CD14-positive monocyte (primary cell): Measurements from ENCODE around the gene TRPM5. TPM values are rescaled to one million over a fixed set of nuclear protein-coding genes. Genes with fewer than 3 reads are reported as not detected.

Experiments used
- DNase-seq, 3 donors: peaks; one replicate each; pipeline ENCODE4 v3.0.0-alpha.2; 2011 to 2022
- H2AFZ ChIP-seq: 2 replicates; pipeline ENCODE4 v1.6.0; 2012; ENCODE audit warnings: mild to moderate bottlenecking, low read depth, low read length, inconsistent platforms; ENCODE audit not compliant: insufficient read depth, poor library complexity, severe bottlenecking
- H3K27ac ChIP-seq, 2 donors: 1 replicate in 1 of 2; 2 replicates in 1 of 2; pipeline ENCODE4 v1.5.1; 2012 to 2013; ENCODE audit warnings: low read length in 2 of 2, control low read depth in 1 of 2, inconsistent platforms in 1 of 2, low read depth in 1 of 2, mild to moderate bottlenecking in 1 of 2
- H3K27me3 ChIP-seq, 2 donors: one replicate each; pipeline versions ENCODE4 v1.6.0 to v1.6.1; 2011 to 2013; ENCODE audit warnings: low read length in 2 of 2; ENCODE audit not compliant: control insufficient read depth in 2 of 2, insufficient read depth in 2 of 2
- H3K36me3 ChIP-seq, 2 donors: replicated peaks in 1 of 2; 1 replicate in 1 of 2; 2 replicates in 1 of 2; pipeline versions ENCODE4 v1.5.1 to v1.6.1; 2012 to 2013; ENCODE audit warnings: low read length in 2 of 2, control low read depth in 1 of 2, inconsistent platforms in 1 of 2, mild to moderate bottlenecking in 1 of 2; ENCODE audit not compliant: insufficient read depth in 2 of 2, control insufficient read depth in 1 of 2
- H3K4me1 ChIP-seq, 2 donors: 1 replicate in 1 of 2; 2 replicates in 1 of 2; pipeline versions ENCODE4 v1.5.1 to v1.6.1; 2012 to 2013; ENCODE audit warnings: low read length in 2 of 2, control low read depth in 1 of 2, inconsistent platforms in 1 of 2, mild to moderate bottlenecking in 1 of 2, moderate library complexity in 1 of 2; ENCODE audit not compliant: insufficient read depth in 2 of 2, control insufficient read depth in 1 of 2
- H3K4me2 ChIP-seq: replicated peaks from 2 replicates; pipeline ENCODE3; 2012; ENCODE audit warnings: low read length, moderate library complexity, mild to moderate bottlenecking; ENCODE audit not compliant: poor library complexity, severe bottlenecking; ENCODE audit errors: extremely low read depth
- H3K4me3 ChIP-seq, 3 experiments: fragments of 200-600 bp in 1 of 3; sonication (generic) in 1 of 3; replicated peaks in 1 of 3; 1 replicate in 2 of 3; 2 replicates in 1 of 3; pipeline ENCODE4 v1.5.1; 2011 to 2013; ENCODE audit warnings: low read length in 3 of 3, mild to moderate bottlenecking in 3 of 3, control low read depth in 2 of 3, low read depth in 2 of 3, inconsistent platforms in 1 of 3, moderate library complexity in 1 of 3
- H3K79me2 ChIP-seq: 2 replicates; pipeline ENCODE4 v1.6.0; 2012; ENCODE audit warnings: mild to moderate bottlenecking, control low read depth, inconsistent platforms, low read length, moderate library complexity; ENCODE audit not compliant: insufficient read depth
- H3K9ac ChIP-seq: 2 replicates; pipeline ENCODE4 v1.6.0; 2017; ENCODE audit warnings: low read length, mild to moderate bottlenecking; ENCODE audit not compliant: insufficient read depth, poor library complexity, severe bottlenecking
- H3K9me3 ChIP-seq, 2 donors: replicated peaks in 1 of 2; 1 replicate in 1 of 2; 2 replicates in 1 of 2; pipeline versions ENCODE4 v1.5.1 to v1.6.1; 2012 to 2013; ENCODE audit warnings: low read length in 2 of 2, control low read depth in 1 of 2; ENCODE audit not compliant: control insufficient read depth in 1 of 2, insufficient read depth in 1 of 2
- H4K20me1 ChIP-seq: 2 replicates; pipeline ENCODE4 v1.6.0; 2012; ENCODE audit warnings: mild to moderate bottlenecking, low read length, control low read depth, moderate library complexity; ENCODE audit not compliant: insufficient read depth
- H3K27ac Mint-ChIP-seq, 7 donors: one replicate each; pipeline ENCODE4 v1.8.0; 2020; ENCODE audit warnings: mild to moderate bottlenecking in 7 of 7, mixed read lengths in 7 of 7, moderate library complexity in 6 of 7, inconsistent platforms in 2 of 7
- H3K27me3 Mint-ChIP-seq, 3 donors: one replicate each; pipeline ENCODE4 v1.8.0; 2021 to 2022; ENCODE audit warnings: low read depth in 3 of 3, mild to moderate bottlenecking in 3 of 3, mixed read lengths in 3 of 3, moderate library complexity in 3 of 3, inconsistent platforms in 1 of 3
- H3K36me3 Mint-ChIP-seq, 2 donors: one replicate each; pipeline ENCODE4 v1.8.0; 2020; ENCODE audit warnings: mixed read lengths in 2 of 2, inconsistent platforms in 1 of 2, mild to moderate bottlenecking in 1 of 2
- H3K4me1 Mint-ChIP-seq: one replicate; pipeline ENCODE4 v1.8.0; 2020; ENCODE audit warnings: mild to moderate bottlenecking, mixed read lengths
- H3K4me3 Mint-ChIP-seq, 2 donors: one replicate each; pipeline ENCODE4 v1.8.0; 2020; ENCODE audit warnings: mild to moderate bottlenecking in 2 of 2, mixed read lengths in 2 of 2, moderate library complexity in 1 of 2
- H3K9me3 Mint-ChIP-seq, 7 donors: one replicate each; pipeline ENCODE4 v1.8.0; 2020 to 2022; ENCODE audit warnings: mixed read lengths in 7 of 7, mild to moderate bottlenecking in 6 of 7, moderate library complexity in 6 of 7, inconsistent platforms in 2 of 7
- CTCF ChIP-seq: fragments of 200-600 bp; IDR thresholded peaks from one replicate; pipeline ENCODE4 v1.8.0; 2022; ENCODE audit warnings: antibody characterized with exemption, mild to moderate bottlenecking
- WGBS: methylation state at CpG from one replicate; pipeline ENCODE4 v1.1.5; 2013; ENCODE audit warnings: missing lambda C conversion rate; ENCODE audit not compliant: insufficient coverage; 5-methylcytosine and 5-hydroxymethylcytosine counted together
- intact Hi-C, 2 donors: fragments of 100-400 bp; cut with micrococcal nuclease; formaldehyde crosslinking; loops; one replicate each; pipeline versions ENCODE4 v1.15.0 to v1.15.1; 2023
- polyA plus RNA-seq, 3 donors: library from polyadenylated mRNA; depleted of rRNA in 1 of 3; unstranded in 2 of 3; stranded (reverse) in 1 of 3; fragments of 300-500 nt in 2 of 3; fragments of >200 nt in 1 of 3; fragmentation: Illumina TruSeq in 2 of 3; gene quantifications; 1 replicate in 2 of 3; 2 replicates in 1 of 3; pipeline ENCODE4 v1.2.3, GENCODE V29; 2012 to 2021

TRPM5 gene
- polyA plus RNA-seq, 3 donors = 0.03 TPM; not detected in 2

GRCh38 chr11:2473361-2474058, 29.2 kb upstream of the TRPM5 start:
- DNase-seq = no peak
- peak overlapping the region in 1 of 7 donors; percentile 3 for H3K27ac Mint-ChIP-seq
- H3K27me3 Mint-ChIP-seq = peaks cover 6 to 11% (median 8%) of the 10 kb centered on the region in 3 donors
- intact Hi-C loops = no loop called here
- Histone ChIP-seq H3K9ac (no peak overlapping the region), H2AFZ (no peak overlapping the region), H3K4me2 (no peak overlapping the region), H3K4me3 (no peak overlapping the region), H3K36me3 (peaks cover 8 to 16% of the 10 kb centered on the region in 2 donors), H3K79me2 (peaks cover 60% of the 10 kb centered on the region), H4K20me1 (peaks cover 88% of the 10 kb centered on the region), H3K27me3 (no peaks in the 10 kb centered on the region), H3K9me3 (peaks cover 2 to 4% of the 10 kb centered on the region in 2 donors), H3K27ac (no peak overlapping the region), H3K4me1 (peaks cover 11 to 20% of the 10 kb centered on the region in 2 donors)
- peaks cover 50 to 60% of the 10 kb centered on the region in 2 donors for H3K36me3 Mint-ChIP-seq
- H3K9me3 Mint-ChIP-seq = peaks cover 8 to 15% (median 13%) of the 10 kb centered on the region in 7 donors
- TF ChIP-seq CTCF = no peak
- peaks cover 40% of the 10 kb centered on the region for H3K4me1 Mint-ChIP-seq
- no peak overlapping the region for H3K4me3 Mint-ChIP-seq
- over 99% methylated on average over 20 of the region's 27 CpGs for WGBS

- no peaks in the 10 kb centered on the region for H3K27me3 ChIP-seq
- no peak for TF ChIP-seq CTCF
- intact Hi-C loops = no loop called here
- no peak for DNase-seq
- peaks cover 91% of the 10 kb centered on the region for H4K20me1 ChIP-seq
- WGBS = 89% methylated on average over 6 of the region's 8 CpGs
- H3K9me3 ChIP-seq = no peaks in the 10 kb centered on the region
- no peak overlapping the region for H3K27ac ChIP-seq
- H3K4me1 Mint-ChIP-seq = peaks cover 49% of the 10 kb centered on the region
- H2AFZ ChIP-seq = no peak overlapping the region
- H3K27me3 Mint-ChIP-seq = peaks cover 6 to 13% (median 8%) of the 10 kb centered on the region in 3 donors
- no peak overlapping the region for H3K9ac ChIP-seq
- peaks cover 42 to 51% of the 10 kb centered on the region in 2 donors for H3K36me3 Mint-ChIP-seq
- H3K36me3 ChIP-seq = peaks cover 6 to 8% of the 10 kb centered on the region in 2 donors
- peaks cover under 1 to 9% (median 5%) of the 10 kb centered on the region in 7 donors for H3K9me3 Mint-ChIP-seq
- H3K4me3 ChIP-seq = no peak overlapping the region
- no peak overlapping the region for H3K27ac Mint-ChIP-seq
- no peak overlapping the region for H3K4me3 Mint-ChIP-seq
- peaks cover 20 to 29% of the 10 kb centered on the region in 2 donors for H3K4me1 ChIP-seq
- peaks cover 63% of the 10 kb centered on the region for H3K79me2 ChIP-seq
- no peak overlapping the region for H3K4me2 ChIP-seq
These were observed 28.3 kb upstream of the TRPM5 start for GRCh38 chr11:2472428-2473186.
